HepG2 (cell line): ENCODE data around the gene TLL2. TPM values are rescaled to one million over a fixed set of nuclear protein-coding genes. Genes with fewer than 3 reads are reported as not detected.

Experiments
- ATAC-seq: fragments of 200-7000 bp; cut with Tn5 transposase; 3 replicates; pipeline ENCODE4 v1.9.1; 2020; ENCODE audit warnings: mild to moderate bottlenecking, moderate library complexity
- BruUV-seq: library from RNA; stranded (reverse); fragments of 400-500 nt; replicated peaks from 2 replicates; lab custom pipeline; 2021; lab: Mats Ljungman, UMichigan
- CTCF ChIA-PET: fragments of 300-600 bp; formaldehyde crosslinking; extraction: SDS; loops from one replicate; lab custom pipeline; 2021; ENCODE audit warnings: low total read pairs, inconsistent platforms, low intra/inter-chr PET ratio; lab: Yijun Ruan, JAX
- POLR2A ChIA-PET: fragments of 350-600 bp; sonication (Branson Sonifier 250); formaldehyde crosslinking; loops from one replicate; lab custom pipeline; 2020; ENCODE audit warnings: antibody characterized with exemption, inconsistent platforms; lab: Yijun Ruan, JAX
- DNase-seq: peaks from one replicate; pipeline ENCODE4 v3.0.0-alpha.2; 2015; ENCODE audit warnings: low spot score
- FAIRE-seq: peaks from 3 replicates; lab custom pipeline; 2011; peaks lifted over from hg19 to GRCh38; lab: Jason Lieb, UNC
- H2AFZ ChIP-seq: one replicate; pipeline ENCODE4 v1.6.1; 2011; ENCODE audit warnings: low read length, inconsistent platforms
- H3K27ac ChIP-seq: fragments of 300-600 bp; 3 replicates; pipeline ENCODE4 v1.8.0; 2011; ENCODE audit warnings: mixed run types, mild to moderate bottlenecking, mixed read lengths, low read length, inconsistent platforms; ENCODE audit not compliant: insufficient read depth; ENCODE audit errors: extremely low read length
- H3K27me3 ChIP-seq, 2 experiments: fragments of 200-600 bp in 1 of 2; 2 replicates in 1 of 2; 3 replicates in 1 of 2; pipeline versions ENCODE4 v1.6.0 to v1.8.0; 2011; ENCODE audit warnings: low read length in 2 of 2, mild to moderate bottlenecking in 2 of 2, moderate library complexity in 2 of 2, inconsistent platforms in 1 of 2; ENCODE audit not compliant: insufficient read depth in 2 of 2, control insufficient read depth in 1 of 2
- H3K36me3 ChIP-seq, 2 experiments: fragments of 200-600 bp in 1 of 2; replicated peaks in 1 of 2; 2 replicates in 1 of 2; 3 replicates in 1 of 2; pipeline versions ENCODE4 v1.5.1 to v1.8.0; 2011; ENCODE audit warnings: low read length in 2 of 2, inconsistent platforms in 1 of 2; ENCODE audit not compliant: insufficient read depth in 2 of 2, control insufficient read depth in 1 of 2
- H3K4me1 ChIP-seq: 2 replicates; pipeline ENCODE4 v1.5.1; 2012; ENCODE audit warnings: low read length, inconsistent platforms; ENCODE audit not compliant: insufficient read depth
- H3K4me2 ChIP-seq: 2 replicates; pipeline ENCODE4 v1.6.0; 2011; ENCODE audit warnings: low read depth, low read length, inconsistent platforms
- H3K4me3 ChIP-seq, 3 experiments: fragments of 200-600 bp in 1 of 3; sonication (generic), shearing (Covaris generic) in 1 of 3; replicated peaks in 1 of 3; 2 replicates each; pipeline ENCODE4 v1.5.1; 2011 to 2016; ENCODE audit warnings: low read length in 3 of 3, inconsistent platforms in 2 of 3, low read depth in 2 of 3, mild to moderate bottlenecking in 2 of 3, control low read depth in 1 of 3, mixed read lengths in 1 of 3; ENCODE audit not compliant: insufficient read depth in 1 of 3
- H3K79me2 ChIP-seq: one replicate; pipeline ENCODE4 v1.6.1; 2011; ENCODE audit warnings: low read length, inconsistent platforms; ENCODE audit not compliant: insufficient read depth
- H3K9ac ChIP-seq: 2 replicates; pipeline ENCODE4 v1.6.0; 2011; ENCODE audit warnings: mild to moderate bottlenecking, low read depth, low read length, inconsistent platforms; ENCODE audit not compliant: insufficient read depth
- H3K9me3 ChIP-seq: 2 replicates; pipeline ENCODE4 v1.5.1; 2012; ENCODE audit warnings: mild to moderate bottlenecking, low read length
- H4K20me1 ChIP-seq: 2 replicates; pipeline ENCODE4 v1.6.0; 2011; ENCODE audit warnings: inconsistent platforms, mild to moderate bottlenecking, low read length, moderate library complexity; ENCODE audit not compliant: insufficient read depth
- POLR2A ChIP-seq, 2 experiments: IDR thresholded peaks; 2 replicates each; pipeline ENCODE4 v1.6.1; 2011; ENCODE audit warnings: low read depth in 2 of 2, low read length in 2 of 2, mild to moderate bottlenecking in 1 of 2, moderate library complexity in 1 of 2; ENCODE audit not compliant: insufficient read depth in 1 of 2
- SRSF9 ChIP-seq: fragments of 200-400 bp; formaldehyde crosslinking; IDR thresholded peaks from 2 replicates; pipeline ENCODE4 v1.6.1; 2018; ENCODE audit warnings: borderline replicate concordance, mild to moderate bottlenecking, low read depth, low read length; ENCODE audit not compliant: insufficient read depth, poor library complexity, severe bottlenecking
- YY1 ChIP-seq: IDR thresholded peaks from 2 replicates; pipeline ENCODE4 v1.6.1; 2011; ENCODE audit warnings: low read length, low read depth, moderate library complexity, mild to moderate bottlenecking; ENCODE audit not compliant: insufficient read depth, insufficient replicate concordance
- ZKSCAN8 ChIP-seq: IDR thresholded peaks from 2 replicates; pipeline ENCODE4 v1.6.1; 2016; ENCODE audit warnings: borderline replicate concordance, missing genetic modification reagents, missing compliant biosample characterization
- ZNF780A ChIP-seq: sonication (generic); formaldehyde crosslinking; IDR thresholded peaks from 2 replicates; pipeline ENCODE4 v1.8.0; 2022; ENCODE audit warnings: mild to moderate bottlenecking, missing genetic modification reagents, moderate library complexity
- WGBS: methylation state at CpG from one replicate; pipeline ENCODE4 v1.1.6; 2017; ENCODE audit warnings: low lambda C conversion rate; 5-methylcytosine and 5-hydroxymethylcytosine counted together
- in situ Hi-C: cut with HindIII; loops from 2 replicates; pipeline ENCODE4 v1.10.0; 2017; ENCODE audit warnings: low pct_unique_long_range_greater_than_20kb; ENCODE audit not compliant: extremely low pct_ligation_motif_present
- intact Hi-C: fragments of 100-400 bp; cut with micrococcal nuclease; formaldehyde crosslinking; loops from one replicate; pipeline ENCODE4 v1.10.0; 2022; ENCODE audit not compliant: unreplicated experiment
- polyA plus RNA-seq, 8 experiments: library from polyadenylated mRNA; depleted of rRNA in 3 of 8; stranded (reverse) in 7 of 8; unstranded in 1 of 8; fragments of >200 nt; fragmentation: Illumina TruSeq in 4 of 8; extraction: Trizol in 4 of 8; gene quantifications; 2 replicates each; pipeline versions ENCODE4 v1.2.1 to v1.2.3, GENCODE V29; 2011 to 2016; ENCODE audit warnings: low read depth in 4 of 8, missing spikeins in 1 of 8, mixed read lengths in 1 of 8; ENCODE audit not compliant: insufficient read depth in 1 of 8
- total RNA-seq, 5 experiments: library from RNA; depleted of rRNA; stranded (reverse); fragments of >200 nt; fragmentation: Illumina TruSeq; extraction: Trizol; gene quantifications; 2 replicates each; pipeline ENCODE4 v1.2.3, GENCODE V29; 2016; ENCODE audit warnings: low read depth in 1 of 5
- TF ChIP-seq, protein P1 (sequence below): IDR thresholded peaks from 2 replicates; pipeline ENCODE4 v1.4.0; 2020; ENCODE audit warnings: mild to moderate bottlenecking, missing genetic modification reagents
- TF ChIP-seq, protein P2 (sequence below), 2 experiments: sonication (generic) in 1 of 2; formaldehyde crosslinking in 1 of 2; IDR thresholded peaks; 2 replicates each; pipeline versions ENCODE4 v1.5.1 to v1.6.1; 2011 to 2020; ENCODE audit warnings: borderline replicate concordance in 1 of 2, low read depth in 1 of 2, low read length in 1 of 2, mild to moderate bottlenecking in 1 of 2, missing genetic modification reagents in 1 of 2, moderate library complexity in 1 of 2

Gene TLL2
- total and polyA plus RNA-seq, 2 of the 13 experiments (the other 11 are each of a cell fraction or from before 2014, with no cell fraction given): 0.09 TPM; not detected in 1

DNA sequence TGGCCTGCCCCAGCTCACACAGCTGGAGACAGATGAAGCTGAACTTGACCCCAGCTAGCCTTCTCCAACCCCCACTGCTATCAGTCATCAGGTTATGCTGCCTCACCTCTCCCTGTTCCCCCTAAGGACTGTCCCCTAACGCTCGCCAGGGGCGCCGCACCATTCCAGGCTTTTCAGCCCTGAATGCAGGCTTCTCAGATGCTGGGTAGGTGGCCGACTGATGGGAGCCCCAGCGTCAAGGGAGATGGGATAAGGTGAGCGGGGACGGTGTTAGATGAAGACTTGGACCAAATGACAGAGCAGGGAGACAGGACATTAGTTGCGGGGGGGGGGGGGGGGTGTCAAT, 139.1 kb downstream of the TLL2 start:
- no peak for FAIRE-seq
- Histone ChIP-seq H3K4me2 (peak overlapping the region; percentile 67; the same call in 1 of the 2 replicates), H3K4me3 (no peak overlapping the region; a peak in 1 of 6 replicates), H3K9ac (no peak overlapping the region), H3K9me3 (no peaks in the 10 kb centered on the region), H3K36me3 (no peaks in the 10 kb centered on the region), H3K27me3 (peaks cover 2 to 24% of the 10 kb centered on the region in 2 experiments; a peak in 3 of 5 replicates), H2AFZ (no peak overlapping the region), H3K27ac (no peak overlapping the region), H4K20me1 (no peaks in the 10 kb centered on the region), H3K4me1 (peaks cover 11% of the 10 kb centered on the region), H3K79me2 (no peaks in the 10 kb centered on the region)
- TF ChIP-seq SRSF9 (no peak), YY1 (no peak), POLR2A (IDR thresholded peaks at IDR 0.05; ENCODE audit: insufficient read depth in 1 of 2, low read depth in 2 of 2, low read length in 2 of 2) (no peak)
- TF ChIP-seq, protein P1, sequence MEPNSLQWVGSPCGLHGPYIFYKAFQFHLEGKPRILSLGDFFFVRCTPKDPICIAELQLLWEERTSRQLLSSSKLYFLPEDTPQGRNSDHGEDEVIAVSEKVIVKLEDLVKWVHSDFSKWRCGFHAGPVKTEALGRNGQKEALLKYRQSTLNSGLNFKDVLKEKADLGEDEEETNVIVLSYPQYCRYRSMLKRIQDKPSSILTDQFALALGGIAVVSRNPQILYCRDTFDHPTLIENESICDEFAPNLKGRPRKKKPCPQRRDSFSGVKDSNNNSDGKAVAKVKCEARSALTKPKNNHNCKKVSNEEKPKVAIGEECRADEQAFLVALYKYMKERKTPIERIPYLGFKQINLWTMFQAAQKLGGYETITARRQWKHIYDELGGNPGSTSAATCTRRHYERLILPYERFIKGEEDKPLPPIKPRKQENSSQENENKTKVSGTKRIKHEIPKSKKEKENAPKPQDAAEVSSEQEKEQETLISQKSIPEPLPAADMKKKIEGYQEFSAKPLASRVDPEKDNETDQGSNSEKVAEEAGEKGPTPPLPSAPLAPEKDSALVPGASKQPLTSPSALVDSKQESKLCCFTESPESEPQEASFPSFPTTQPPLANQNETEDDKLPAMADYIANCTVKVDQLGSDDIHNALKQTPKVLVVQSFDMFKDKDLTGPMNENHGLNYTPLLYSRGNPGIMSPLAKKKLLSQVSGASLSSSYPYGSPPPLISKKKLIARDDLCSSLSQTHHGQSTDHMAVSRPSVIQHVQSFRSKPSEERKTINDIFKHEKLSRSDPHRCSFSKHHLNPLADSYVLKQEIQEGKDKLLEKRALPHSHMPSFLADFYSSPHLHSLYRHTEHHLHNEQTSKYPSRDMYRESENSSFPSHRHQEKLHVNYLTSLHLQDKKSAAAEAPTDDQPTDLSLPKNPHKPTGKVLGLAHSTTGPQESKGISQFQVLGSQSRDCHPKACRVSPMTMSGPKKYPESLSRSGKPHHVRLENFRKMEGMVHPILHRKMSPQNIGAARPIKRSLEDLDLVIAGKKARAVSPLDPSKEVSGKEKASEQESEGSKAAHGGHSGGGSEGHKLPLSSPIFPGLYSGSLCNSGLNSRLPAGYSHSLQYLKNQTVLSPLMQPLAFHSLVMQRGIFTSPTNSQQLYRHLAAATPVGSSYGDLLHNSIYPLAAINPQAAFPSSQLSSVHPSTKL: no peak
- DNase-seq: no peak
- ChIA-PET CTCF (interaction anchor here (1.1 kb wide), 1 partner anchor 136 kb away, joined by 5 read pairs; no protein-coding TSS in a partner anchor), POLR2A (no interaction called here)
- ATAC-seq: peak; percentile 9; the same call in 2 of the 3 replicates
- no TSS peak for BruUV-seq
- intact Hi-C loops (no loop called here), in situ Hi-C loops (no loop called here)
- WGBS: 77% methylated on average over 9 of the region's 9 CpGs

DNA sequence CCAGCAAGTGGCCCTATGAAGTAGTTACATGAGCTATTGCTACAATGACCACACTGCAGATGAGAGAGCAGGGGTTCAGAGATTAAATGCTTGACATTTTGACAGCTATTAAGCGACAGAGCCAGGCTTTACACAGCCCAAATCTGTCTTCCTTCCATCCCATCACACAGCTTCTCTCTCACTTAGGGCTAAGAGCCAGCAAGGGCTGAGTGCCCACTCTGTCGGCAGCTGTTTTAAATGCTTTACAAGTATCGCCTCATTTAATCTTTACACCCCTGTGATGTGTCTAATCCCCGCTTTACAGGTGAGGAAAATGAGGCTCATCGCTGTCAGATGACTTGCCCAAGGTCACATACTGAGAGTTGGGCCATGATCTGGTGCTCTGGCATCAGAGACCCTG, 139.7 kb downstream of the TLL2 start:
- Histone ChIP-seq H3K4me2 (no peak overlapping the region), H3K9ac (no peak overlapping the region), H3K27me3 (peaks cover 2 to 24% of the 10 kb centered on the region in 2 experiments; a peak in 3 of 5 replicates), H3K9me3 (no peaks in the 10 kb centered on the region), H3K79me2 (no peaks in the 10 kb centered on the region), H4K20me1 (no peaks in the 10 kb centered on the region), H3K4me3 (no peak overlapping the region), H2AFZ (no peak overlapping the region), H3K27ac (no peak overlapping the region), H3K4me1 (peaks cover 11% of the 10 kb centered on the region), H3K36me3 (no peaks in the 10 kb centered on the region)
- intact Hi-C loops: no loop called here
- in situ Hi-C loops: no loop called here
- WGBS: 77% methylated on average over 4 of the region's 5 CpGs
- ChIA-PET CTCF (no interaction called here), POLR2A (no interaction called here)
- DNase-seq: no peak
- BruUV-seq: no TSS peak
- FAIRE-seq: no peak
- ATAC-seq: no peak
- TF ChIP-seq ZKSCAN8 (CRISPR knock-in tag): no peak
- TF ChIP-seq ZNF780A (CRISPR knock-in tag): no peak
- TF ChIP-seq, protein P2, sequence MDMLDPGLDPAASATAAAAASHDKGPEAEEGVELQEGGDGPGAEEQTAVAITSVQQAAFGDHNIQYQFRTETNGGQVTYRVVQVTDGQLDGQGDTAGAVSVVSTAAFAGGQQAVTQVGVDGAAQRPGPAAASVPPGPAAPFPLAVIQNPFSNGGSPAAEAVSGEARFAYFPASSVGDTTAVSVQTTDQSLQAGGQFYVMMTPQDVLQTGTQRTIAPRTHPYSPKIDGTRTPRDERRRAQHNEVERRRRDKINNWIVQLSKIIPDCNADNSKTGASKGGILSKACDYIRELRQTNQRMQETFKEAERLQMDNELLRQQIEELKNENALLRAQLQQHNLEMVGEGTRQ (IDR thresholded peaks at IDR 0.05; ENCODE audit: low read depth, low read length): no peak
- TF ChIP-seq, protein P2 (CRISPR knock-in tag; IDR thresholded peaks at IDR 0.05; ENCODE audit: borderline replicate concordance): no peak
- TF ChIP-seq, protein P1: no peak
